ENCODE measurements around the gene KLF6.
"Not testable (repeated sequence)": the region's sequence is repeated elsewhere in the genome, so short reads cannot be mapped to it uniquely, and the experiment has no call there.

Gene KLF6

GRCh38 chr10:3755440-3756359, 29.3 kb downstream of the KLF6 start:
- no peak for DNase-seq

GRCh38 chr10:3754727-3755439, 30.1 kb downstream of the KLF6 start:
- peak; percentile 52 for DNase-seq

GRCh38 chr10:3750854-3751253, 34.2 kb downstream of the KLF6 start:
- no peak for DNase-seq

GRCh38 chr10:3750006-3750816, 34.8 kb downstream of the KLF6 start:
- no peak for DNase-seq

- no peak for DNase-seq
These were observed 35.4 kb downstream of the KLF6 start for GRCh38 chr10:3749600-3749999.

- no peak for DNase-seq
These were observed 36.0 kb downstream of the KLF6 start for GRCh38 chr10:3749011-3749410.

- no peak for DNase-seq
These were observed 36.5 kb downstream of the KLF6 start for GRCh38 chr10:3748484-3748883.

GRCh38 chr10:3747984-3748383, 37.0 kb downstream of the KLF6 start:
- no peak for DNase-seq

GRCh38 chr10:3747248-3747960, 37.6 kb downstream of the KLF6 start:
- no peak for DNase-seq

GRCh38 chr10:3746634-3747033, 38.4 kb downstream of the KLF6 start:
- DNase-seq: no peak

- no peak for DNase-seq
These were observed 39.5 kb downstream of the KLF6 start for GRCh38 chr10:3745521-3745920.

- peak; percentile 46 for DNase-seq
These were observed 43.1 kb downstream of the KLF6 start for GRCh38 chr10:3741688-3742461.

GRCh38 chr10:3740157-3740871, 44.7 kb downstream of the KLF6 start:
- peak; percentile 84 for DNase-seq

GRCh38 chr10:3738855-3739350, 46.1 kb downstream of the KLF6 start:
- DNase-seq: peak; percentile 25

GRCh38 chr10:3737864-3738263, 47.1 kb downstream of the KLF6 start:
- no peak for DNase-seq

GRCh38 chr10:3735175-3735574, 49.8 kb downstream of the KLF6 start:
- DNase-seq: no peak

GRCh38 chr10:3734111-3734510, 50.9 kb downstream of the KLF6 start:
- DNase-seq: peak; percentile 27

GRCh38 chr10:3732183-3732582, 52.8 kb downstream of the KLF6 start:
- DNase-seq: not testable (repeated sequence)

- no peak for DNase-seq
These were observed 55.5 kb downstream of the KLF6 start for GRCh38 chr10:3729397-3729976.

- DNase-seq: no peak
These were observed 56.4 kb downstream of the KLF6 start for GRCh38 chr10:3728563-3728962.
